Esophagus muscularis mucosa (tissue), 4 donors: ENCODE results near the gene ATXN7L3B. TPM values are rescaled to one million over a fixed set of nuclear protein-coding genes. Genes with fewer than 3 reads are reported as not detected.
"Not testable (repeated sequence)": the region's sequence is repeated elsewhere in the genome, so short reads cannot be mapped to it uniquely, and the experiment has no call there.

Experiments used
- DNase-seq: peaks from one replicate; pipeline ENCODE4 v3.0.0-alpha.2; 2017; ENCODE audit errors: extremely low spot score
- H3K27ac ChIP-seq, 4 donors: fragments of 200-600 bp; sonication (generic); replicated peaks in 1 of 4; 1 replicate in 3 of 4; 2 replicates in 1 of 4; pipeline ENCODE4 v1.5.1; 2016 to 2019; ENCODE audit warnings: mild to moderate bottlenecking in 1 of 4
- H3K27me3 ChIP-seq, 4 donors: fragments of 200-600 bp; sonication (generic); one replicate each; pipeline versions ENCODE4 v1.5.1 to v1.6.0; 2016 to 2019
- H3K36me3 ChIP-seq, 4 donors: fragments of 200-600 bp; sonication (generic); one replicate each; pipeline ENCODE4 v1.5.1; 2016 to 2019
- H3K4me1 ChIP-seq, 4 donors: fragments of 200-600 bp; sonication (generic); one replicate each; pipeline ENCODE4 v1.5.1; 2016 to 2019
- H3K4me3 ChIP-seq, 4 donors: fragments of 200-600 bp; sonication (generic); 1 replicate in 2 of 4; 2 replicates in 2 of 4; pipeline ENCODE4 v1.5.1; 2016 to 2019; ENCODE audit warnings: mild to moderate bottlenecking in 4 of 4, moderate library complexity in 1 of 4
- H3K9me3 ChIP-seq, 4 donors: fragments of 200-600 bp; sonication (generic); 1 replicate in 3 of 4; 2 replicates in 1 of 4; pipeline ENCODE4 v1.5.1; 2016 to 2019
- EP300 ChIP-seq: sonication (generic); formaldehyde crosslinking; IDR thresholded peaks from one replicate; pipeline ENCODE4 v1.6.1; 2017; ENCODE audit warnings: antibody characterized with exemption
- POLR2A ChIP-seq: fragments of 450-650 bp; IDR thresholded peaks from one replicate; pipeline ENCODE4 v1.6.1; 2017; ENCODE audit warnings: antibody characterized with exemption, moderate library complexity, mild to moderate bottlenecking, low read depth
- POLR2AphosphoS5 ChIP-seq, 2 donors: sonication (generic); formaldehyde crosslinking; IDR thresholded peaks; one replicate each; pipeline ENCODE4 v1.6.1; 2017; ENCODE audit warnings: antibody characterized with exemption in 2 of 2
- WGBS: methylation state at CpG from one replicate; pipeline ENCODE4 v1.1.5; 2018; 5-methylcytosine and 5-hydroxymethylcytosine counted together
- intact Hi-C: fragments of 100-400 bp; cut with DNase I; formaldehyde crosslinking; loops from one replicate; pipeline ENCODE4 v1.15.1; 2023
- total RNA-seq, 4 donors: library from RNA; depleted of rRNA; stranded (reverse); fragments of >200 nt; gene quantifications; one replicate each; pipeline versions ENCODE4 v1.1.0 to v1.2.1, GENCODE V29; 2016
- TF ChIP-seq, protein P1 (sequence below), 3 experiments: fragments of 200-600 bp in 2 of 3; fragments of 450-650 bp in 1 of 3; sonication (generic) in 2 of 3; IDR thresholded peaks; one replicate each; pipeline ENCODE4 v1.5.1; 2017 to 2019; ENCODE audit warnings: antibody characterized with exemption in 3 of 3, mild to moderate bottlenecking in 2 of 3, moderate library complexity in 1 of 3

The ATXN7L3B gene
- total RNA-seq, 4 donors from 2014 or later: 16.2 to 25.7 (median 20.4) TPM

DNA sequence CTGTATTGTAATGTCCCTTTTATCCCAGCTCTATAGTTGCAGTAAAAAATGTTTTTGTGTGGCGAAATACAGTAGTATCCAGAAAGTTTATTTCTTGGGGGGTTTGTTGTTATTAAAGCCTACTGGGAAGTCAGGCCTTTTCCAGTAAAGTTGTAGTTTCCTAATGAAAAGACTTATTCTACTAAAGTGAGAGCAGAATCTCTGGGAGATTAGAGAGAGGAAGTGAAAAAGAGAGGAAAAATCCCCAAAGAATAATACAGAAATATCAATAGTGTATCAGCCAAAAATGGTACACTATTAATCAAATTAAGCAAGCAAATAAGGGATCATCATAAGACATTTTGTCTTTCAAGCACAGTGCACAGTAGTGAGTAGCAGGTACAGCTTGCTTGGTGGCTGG, 46.3 kb upstream of the ATXN7L3B start:
- TF ChIP-seq EP300 (no peak), POLR2A (no peak), POLR2AphosphoS5 (IDR thresholded peaks at IDR 0.05) (no peak)
- TF ChIP-seq, protein P1, sequence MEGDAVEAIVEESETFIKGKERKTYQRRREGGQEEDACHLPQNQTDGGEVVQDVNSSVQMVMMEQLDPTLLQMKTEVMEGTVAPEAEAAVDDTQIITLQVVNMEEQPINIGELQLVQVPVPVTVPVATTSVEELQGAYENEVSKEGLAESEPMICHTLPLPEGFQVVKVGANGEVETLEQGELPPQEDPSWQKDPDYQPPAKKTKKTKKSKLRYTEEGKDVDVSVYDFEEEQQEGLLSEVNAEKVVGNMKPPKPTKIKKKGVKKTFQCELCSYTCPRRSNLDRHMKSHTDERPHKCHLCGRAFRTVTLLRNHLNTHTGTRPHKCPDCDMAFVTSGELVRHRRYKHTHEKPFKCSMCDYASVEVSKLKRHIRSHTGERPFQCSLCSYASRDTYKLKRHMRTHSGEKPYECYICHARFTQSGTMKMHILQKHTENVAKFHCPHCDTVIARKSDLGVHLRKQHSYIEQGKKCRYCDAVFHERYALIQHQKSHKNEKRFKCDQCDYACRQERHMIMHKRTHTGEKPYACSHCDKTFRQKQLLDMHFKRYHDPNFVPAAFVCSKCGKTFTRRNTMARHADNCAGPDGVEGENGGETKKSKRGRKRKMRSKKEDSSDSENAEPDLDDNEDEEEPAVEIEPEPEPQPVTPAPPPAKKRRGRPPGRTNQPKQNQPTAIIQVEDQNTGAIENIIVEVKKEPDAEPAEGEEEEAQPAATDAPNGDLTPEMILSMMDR (IDR thresholded peaks at IDR 0.05): no peak
- 0% methylated on average over 1 of the region's 1 CpG for WGBS
- H3K27me3 ChIP-seq: no peaks in the 10 kb centered on the region

DNA sequence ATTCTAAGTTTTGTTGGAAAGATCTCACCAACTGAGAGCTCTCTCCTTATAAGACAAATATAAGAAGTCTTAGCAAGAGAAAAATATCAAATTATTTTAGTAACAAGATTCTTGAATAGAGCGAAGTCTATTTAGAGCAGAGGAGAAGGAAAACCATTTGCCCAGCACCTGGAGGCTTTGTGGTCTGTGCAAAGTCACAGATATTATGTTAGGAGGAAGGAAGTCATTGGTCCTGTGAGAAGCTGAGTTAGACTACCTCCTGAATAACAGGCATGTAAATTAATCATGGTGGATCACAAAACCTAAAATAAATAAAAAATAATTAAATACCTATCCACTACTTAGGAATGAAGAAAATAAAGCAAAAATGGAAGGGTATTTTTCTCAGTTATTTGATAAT, 38.4 kb upstream of the ATXN7L3B start:
- Histone ChIP-seq H3K36me3 (no peaks in the 10 kb centered on the region), H3K27me3 (no peaks in the 10 kb centered on the region), H3K4me3 (no peak overlapping the region), H3K27ac (no peak overlapping the region), H3K9me3 (no peaks in the 10 kb centered on the region), H3K4me1 (no peaks in the 10 kb centered on the region)
- 61% methylated on average over 1 of the region's 1 CpG for WGBS
- intact Hi-C loops: no loop called here
- TF ChIP-seq POLR2A: no peak
- no peak for TF ChIP-seq POLR2AphosphoS5 (IDR thresholded peaks at IDR 0.05)
- TF ChIP-seq EP300: no peak
- TF ChIP-seq, protein P1 (IDR thresholded peaks at IDR 0.05): no peak
- no peak for DNase-seq

More for the DNA sequence above, 46.3 kb upstream of the ATXN7L3B start:
- H3K4me3 ChIP-seq: no peak overlapping the region
- H3K36me3 ChIP-seq: no peaks in the 10 kb centered on the region
- no peak overlapping the region for H3K27ac ChIP-seq
- no peaks in the 10 kb centered on the region for H3K9me3 ChIP-seq
- no peaks in the 10 kb centered on the region for H3K4me1 ChIP-seq
- DNase-seq: no peak
- intact Hi-C loops: no loop called here

GRCh38 chr12:74508873-74509657, 28.6 kb upstream of the ATXN7L3B start:
- H3K9me3 ChIP-seq, H3K27me3 ChIP-seq, H3K4me3 ChIP-seq, H3K27ac ChIP-seq, H3K36me3 ChIP-seq, H3K4me1 ChIP-seq, intact Hi-C loops, DNase-seq: not testable (repeated sequence)
- 96% methylated on average over 16 of the region's 31 CpGs for WGBS

- TF ChIP-seq POLR2A (no peak), POLR2AphosphoS5 (IDR thresholded peaks at IDR 0.05) (no peak), EP300 (no peak)
- TF ChIP-seq, protein P1 (IDR thresholded peaks at IDR 0.05): no peak
- no peak for DNase-seq
- intact Hi-C loops: no loop called here
- Histone ChIP-seq H3K36me3 (no peaks in the 10 kb centered on the region), H3K4me3 (no peak overlapping the region), H3K27ac (no peak overlapping the region), H3K4me1 (no peaks in the 10 kb centered on the region), H3K27me3 (peaks cover 0 to 8% (median 0%) of the 10 kb centered on the region in 4 donors), H3K9me3 (no peaks in the 10 kb centered on the region)
Observed at GRCh38 chr12:74509886-74510285, 27.7 kb upstream of the ATXN7L3B start.

- TF ChIP-seq, protein P1 (IDR thresholded peaks at IDR 0.05): no peak
- TF ChIP-seq EP300: no peak
- TF ChIP-seq POLR2AphosphoS5 (IDR thresholded peaks at IDR 0.05): no peak
- no peak for TF ChIP-seq POLR2A
- intact Hi-C loops: no loop called here
- Histone ChIP-seq H3K27me3 (peaks cover 0 to 8% (median 0%) of the 10 kb centered on the region in 4 donors), H3K27ac (no peak overlapping the region), H3K9me3 (no peaks in the 10 kb centered on the region), H3K36me3 (no peaks in the 10 kb centered on the region), H3K4me3 (no peak overlapping the region), H3K4me1 (no peaks in the 10 kb centered on the region)
- no peak for DNase-seq
- 85% methylated on average over 15 of the region's 15 CpGs for WGBS
Observed at GRCh38 chr12:74514098-74514872, 23.4 kb upstream of the ATXN7L3B start.
